GM10847 (cell line): Measurements from ENCODE around the gene CROCC.

Experiments used
- POLR2A ChIP-seq: IDR thresholded peaks from 2 replicates; pipeline ENCODE4 v1.6.1; 2011; ENCODE audit not compliant: insufficient read length; ENCODE audit errors: extremely low read depth

The CROCC gene

GRCh38 chr1:16979475-16980327 is 58.0 kb downstream of the CROCC start:
- TF ChIP-seq POLR2A: no peak

DNA sequence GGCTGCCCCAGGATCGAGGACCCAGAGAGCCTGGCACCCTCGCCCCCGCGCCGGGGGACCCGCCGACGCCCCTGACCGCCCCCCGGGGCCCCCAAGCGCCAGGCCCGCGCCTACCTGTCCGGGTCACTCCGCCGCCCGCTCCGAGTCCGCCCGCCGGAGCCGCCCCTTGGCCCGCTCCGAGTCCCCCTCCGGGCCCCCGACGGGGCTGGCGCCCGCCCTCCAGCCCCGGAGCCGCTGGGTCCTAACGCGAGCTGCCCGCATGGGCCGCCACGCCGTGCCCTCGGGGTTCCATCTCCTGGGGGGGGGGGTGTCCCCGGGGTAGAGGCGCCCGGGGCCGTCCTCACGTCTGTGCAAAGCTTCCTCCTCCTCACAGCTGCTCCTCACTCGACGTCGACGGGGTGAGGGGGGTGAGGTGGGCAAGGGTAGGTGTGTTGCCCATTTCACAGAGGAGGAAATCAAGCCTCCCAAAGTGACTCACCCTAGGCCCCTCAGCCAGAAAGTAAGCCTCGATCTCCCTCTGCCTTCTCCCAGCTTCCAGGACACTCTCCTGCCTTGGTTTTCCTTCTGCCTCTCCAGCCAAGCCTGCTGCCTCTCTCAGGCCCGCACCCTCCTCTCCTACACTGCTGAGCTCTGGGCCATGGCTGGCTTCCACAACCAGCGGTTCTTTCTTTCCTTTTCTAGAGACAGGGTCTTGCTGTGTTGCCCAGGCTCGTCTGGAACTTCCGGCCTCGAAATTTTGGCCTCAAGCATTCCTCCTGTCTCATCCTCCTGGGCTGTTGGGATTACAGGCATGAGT is 58.9 kb downstream of the CROCC start, which contains the start of gene MFAP2:
Gene MFAP2, minus strand, starts transcription at position 148 of the 796 bp plus-strand sequence. CDS start 2,347 bp downstream, outside the sequence.
- TF ChIP-seq POLR2A: no peak

DNA sequence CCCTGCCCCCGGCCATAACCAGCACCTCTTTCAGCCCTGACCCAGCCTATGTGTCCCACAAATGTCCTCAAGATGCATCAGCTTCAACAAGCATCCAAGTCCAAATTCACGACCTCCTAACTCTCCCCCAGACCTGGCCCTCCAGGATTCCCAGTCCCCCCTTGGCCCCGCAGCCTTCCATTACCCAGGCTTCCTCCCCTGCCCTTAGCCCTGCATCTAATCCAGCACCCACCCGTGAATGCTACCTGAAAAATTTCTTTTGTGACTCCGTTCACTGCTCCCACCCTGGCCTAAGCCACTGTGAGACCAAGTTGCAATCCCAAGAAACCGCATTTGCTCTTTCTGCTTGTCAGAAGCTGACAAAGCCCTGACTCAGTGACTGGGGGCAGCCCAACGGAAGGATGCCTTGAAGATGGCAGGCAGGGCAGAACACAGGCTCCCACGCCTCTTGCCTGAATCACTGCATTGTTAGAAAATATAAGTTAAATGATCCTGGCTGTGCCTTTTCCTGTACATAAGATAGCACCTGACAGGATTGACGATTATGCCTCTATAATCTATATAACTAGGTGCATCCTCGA is 59.6 kb downstream of the CROCC start:
- no peak for TF ChIP-seq POLR2A

DNA sequence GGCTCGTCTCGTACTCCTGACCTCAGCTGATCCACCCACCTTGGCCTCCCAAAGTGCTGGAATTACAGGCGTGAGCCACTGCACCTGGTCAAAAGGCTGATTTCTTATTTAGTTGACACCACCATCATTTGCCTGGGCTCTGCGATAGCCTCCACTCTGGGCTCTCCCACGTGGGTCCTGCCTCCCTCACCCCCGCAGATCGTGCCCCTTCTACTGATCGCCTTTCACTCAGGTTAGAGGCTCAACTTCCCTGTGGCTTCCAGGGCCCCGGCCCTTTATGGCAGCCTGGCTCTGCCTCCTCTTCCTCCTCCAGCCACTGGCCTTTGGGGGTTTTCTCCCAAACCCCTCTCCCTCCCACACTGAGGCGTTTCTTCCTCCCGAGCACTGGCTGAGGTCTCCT is 61.2 kb downstream of the CROCC start:
- no peak for TF ChIP-seq POLR2A

DNA sequence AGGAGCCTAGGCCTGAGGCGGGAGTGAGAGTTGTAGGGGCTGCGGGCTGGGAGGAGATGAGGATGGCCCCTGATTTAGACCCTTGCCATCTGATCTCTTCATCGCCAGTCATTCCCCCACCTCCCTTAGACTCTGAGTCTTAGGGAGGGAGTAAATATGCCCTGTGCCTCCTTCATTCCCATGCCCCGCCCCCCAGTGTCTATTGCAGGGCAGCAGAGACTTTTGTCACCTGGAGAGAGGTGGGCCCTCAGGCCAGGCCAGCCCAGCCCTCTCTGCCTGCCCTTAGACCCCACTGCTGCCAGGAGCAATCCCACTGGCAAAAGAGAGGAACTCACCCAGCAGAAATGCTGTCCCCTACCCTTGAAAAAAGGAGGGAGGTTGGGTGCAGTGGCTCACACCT is 61.9 kb downstream of the CROCC start:
- no peak for TF ChIP-seq POLR2A

GRCh38 chr1:16984717-16985116 is 63.0 kb downstream of the CROCC start:
- TF ChIP-seq POLR2A: no peak

- no peak for TF ChIP-seq POLR2A
These were observed 64.4 kb downstream of the CROCC start for GRCh38 chr1:16986113-16986512.

GRCh38 chr1:16986560-16986959 is 64.8 kb downstream of the CROCC start:
- no peak for TF ChIP-seq POLR2A

- TF ChIP-seq POLR2A: no peak
These were observed 65.2 kb downstream of the CROCC start for GRCh38 chr1:16986962-16987361.

DNA sequence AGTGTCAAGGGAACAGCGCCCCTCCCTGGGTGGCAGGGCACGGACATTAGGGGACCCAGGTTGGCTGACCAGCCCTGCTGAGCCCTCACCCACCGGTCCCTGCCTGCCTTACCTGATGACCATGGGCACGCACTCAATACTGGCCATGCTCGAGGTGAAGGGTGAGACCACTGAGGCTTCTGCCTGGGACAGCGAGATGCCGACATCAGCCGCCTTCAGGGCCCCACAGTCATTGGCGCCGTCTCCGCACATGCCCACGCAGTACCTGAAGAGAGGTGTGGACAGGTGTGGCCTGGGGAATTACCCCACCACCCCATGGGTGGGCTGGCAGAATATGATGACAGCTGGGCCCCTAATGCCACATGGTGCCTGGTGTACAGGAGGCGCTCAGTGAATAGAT is 66.5 kb downstream of the CROCC start:
- TF ChIP-seq POLR2A: no peak

DNA sequence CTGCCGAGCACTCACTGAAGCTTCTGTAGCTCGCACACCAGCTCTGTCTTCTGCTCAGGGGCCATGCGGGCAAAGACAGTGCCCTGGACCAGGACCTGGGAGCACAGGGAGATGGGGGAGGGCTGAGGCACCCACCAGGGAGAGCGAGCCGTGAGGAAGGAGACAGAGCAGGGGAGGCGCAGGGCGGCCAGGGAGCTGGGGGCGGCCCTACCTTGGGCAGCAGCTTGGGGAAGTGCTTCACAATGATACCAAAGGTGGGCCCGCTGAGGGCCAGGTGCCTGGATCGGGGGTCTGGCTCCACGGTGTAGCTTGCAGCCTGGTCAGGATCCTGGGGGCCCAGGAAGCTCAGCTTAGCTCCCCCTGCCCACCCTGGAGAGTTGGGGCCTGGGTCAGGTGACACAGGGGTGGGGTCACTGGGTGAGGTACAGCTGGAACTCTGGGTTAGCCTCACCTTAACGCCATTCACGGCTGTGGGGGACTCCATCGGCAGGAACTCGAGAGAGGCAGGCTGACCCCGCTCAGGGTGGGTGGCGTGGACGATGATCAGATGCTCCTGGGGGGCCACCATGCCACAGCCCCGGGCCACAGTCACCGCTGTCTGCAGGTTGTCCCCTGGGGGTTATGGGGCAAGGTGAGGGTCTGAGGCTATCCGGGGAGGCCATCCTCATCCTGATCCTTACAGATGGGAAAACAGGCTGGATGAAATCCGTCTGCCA is 68.1 kb downstream of the CROCC start:
- TF ChIP-seq POLR2A: no peak

GRCh38 chr1:16991571-16991970 is 69.8 kb downstream of the CROCC start:
- TF ChIP-seq POLR2A: no peak

DNA sequence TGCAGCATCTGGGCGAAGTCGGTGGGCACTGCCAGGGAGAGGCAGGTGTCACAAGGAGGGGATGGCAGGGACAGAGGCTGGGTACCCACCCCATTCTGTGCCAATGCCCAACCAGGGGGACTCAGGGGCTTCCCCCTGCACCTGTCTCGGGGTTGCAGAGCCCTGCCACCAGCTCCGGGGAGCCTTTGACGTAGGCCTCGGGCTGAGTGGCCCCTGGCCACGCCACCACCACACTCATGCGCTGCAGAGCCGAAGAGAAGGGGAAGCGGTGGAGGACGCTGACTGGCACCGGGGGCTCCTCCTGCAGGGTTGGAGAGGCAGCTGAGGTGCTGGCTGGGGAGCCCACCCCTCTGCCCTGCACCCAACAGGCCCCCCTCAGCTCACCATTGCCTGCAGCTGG is 70.4 kb downstream of the CROCC start:
- no peak for TF ChIP-seq POLR2A

GRCh38 chr1:16992675-16993074 is 70.9 kb downstream of the CROCC start:
- TF ChIP-seq POLR2A: no peak

DNA sequence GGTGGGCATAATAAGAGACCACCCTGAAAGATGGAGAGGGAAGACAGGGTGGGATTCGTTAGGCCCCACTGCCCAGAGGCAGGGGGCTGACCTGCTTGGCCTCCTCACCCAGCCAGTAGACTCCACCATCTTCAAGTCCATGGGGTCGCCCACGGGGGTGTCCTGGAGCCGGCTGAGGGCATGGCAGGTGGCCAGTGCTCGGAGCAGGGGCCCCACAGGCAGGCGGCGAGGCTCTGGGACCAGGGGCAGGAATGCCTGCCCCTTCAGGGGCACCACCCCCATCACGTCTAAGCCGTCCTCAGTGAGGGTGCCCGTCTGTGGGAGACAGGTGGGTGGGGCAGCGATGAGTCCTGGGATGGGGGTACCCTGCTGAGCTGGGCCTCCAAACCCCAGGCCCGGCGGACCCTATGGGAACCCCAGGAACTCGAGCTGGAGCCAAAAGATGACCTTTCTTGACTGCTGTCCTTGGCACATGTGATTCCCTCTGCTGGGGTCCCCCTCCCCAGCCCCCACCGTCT is 71.8 kb downstream of the CROCC start:
- TF ChIP-seq POLR2A: no peak
